Stimulated activated CD4-positive, alpha-beta T cell treated with anti-CD3 and anti-CD28 coated beads, TNF-alpha, amount 100 ng/mL, for 4 hours (primary cell): ENCODE measurements around the gene FKBP14.

Source experiments
- DNase-seq, 3 experiments: peaks; one replicate each; pipeline ENCODE4 v3.0.0-alpha.2; 2020; ENCODE audit warnings: low read depth in 3 of 3

FKBP14 gene

DNA sequence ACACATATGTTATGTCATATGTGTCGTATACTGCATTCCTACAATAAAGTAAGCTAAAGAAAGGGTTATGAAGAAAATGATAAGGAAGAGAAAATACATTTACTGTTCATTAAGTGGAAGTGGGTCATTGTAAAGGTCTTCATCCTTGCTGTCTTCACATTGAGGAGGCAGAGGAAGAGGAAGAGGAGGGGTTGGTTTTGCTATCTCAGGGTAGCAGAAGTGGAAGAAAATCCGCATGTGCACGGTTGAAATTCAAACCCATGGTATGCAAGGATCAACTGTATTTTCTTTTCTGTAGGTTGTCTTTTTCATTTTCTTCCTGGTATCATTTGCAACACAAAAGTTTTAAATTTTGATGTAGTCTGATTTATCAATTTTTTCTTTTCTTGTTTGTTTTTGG, 8.0 kb upstream of the FKBP14 start:
- DNase-seq = no peak

DNA sequence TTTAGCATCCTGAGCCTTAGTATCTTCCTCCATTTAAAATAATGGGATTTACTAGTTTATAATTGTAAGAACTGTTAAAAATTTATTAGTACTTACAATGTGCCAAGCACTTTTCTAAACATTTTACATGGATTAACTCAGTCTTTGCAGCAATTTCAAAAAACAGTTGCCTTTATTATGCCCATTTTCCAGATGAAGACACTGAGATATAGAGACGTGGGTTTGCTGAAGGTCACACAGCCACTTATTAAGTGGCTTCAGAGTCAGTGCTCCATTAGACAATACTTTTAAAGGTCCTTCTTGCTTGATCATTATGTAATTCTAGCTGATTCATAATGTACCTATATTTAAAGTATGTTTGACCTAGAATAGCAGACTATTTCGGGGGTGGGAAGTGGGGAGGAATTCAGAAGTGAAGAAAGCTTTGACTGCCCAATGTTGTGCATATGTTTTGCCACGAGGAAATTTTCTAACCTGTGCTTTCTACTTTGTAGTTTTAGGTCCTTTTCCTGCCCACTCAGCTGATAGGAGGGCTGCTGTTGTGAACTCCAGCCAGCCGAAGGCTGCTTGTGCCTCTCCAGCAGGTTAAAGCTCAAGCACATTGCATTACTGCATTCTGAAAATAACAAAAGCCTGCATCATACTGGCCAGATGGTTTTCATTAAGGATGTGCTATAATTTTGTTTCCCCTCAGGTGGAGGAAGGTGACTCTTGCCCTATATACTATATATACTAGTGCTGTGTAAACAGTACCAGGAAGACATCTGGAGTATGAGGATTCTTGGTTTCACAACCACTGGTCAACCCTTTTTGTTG, 6.0 kb upstream of the FKBP14 start:
- no peak for DNase-seq

DNA sequence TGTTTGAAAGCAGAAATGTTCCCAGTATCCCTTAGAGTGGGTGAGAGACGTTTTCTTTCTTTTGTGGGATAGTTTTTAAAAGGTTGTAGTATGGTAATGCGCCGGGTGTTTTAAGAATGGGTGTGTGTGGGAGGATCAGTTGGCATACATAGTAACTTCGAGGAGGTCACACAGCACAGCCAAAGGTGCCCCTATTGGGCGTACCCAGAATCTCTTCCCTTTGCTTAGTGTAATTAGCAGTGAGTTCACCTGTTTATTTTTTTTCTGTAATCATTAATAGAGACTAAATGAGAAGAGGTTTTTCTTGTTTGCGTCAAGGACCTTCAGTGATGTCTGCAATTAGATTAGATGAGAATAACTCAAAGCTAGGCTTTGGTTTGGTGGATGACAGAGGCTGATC, 3.2 kb upstream of the FKBP14 start:
- peak in 1 of 3 experiments; percentile 6 for DNase-seq

DNA sequence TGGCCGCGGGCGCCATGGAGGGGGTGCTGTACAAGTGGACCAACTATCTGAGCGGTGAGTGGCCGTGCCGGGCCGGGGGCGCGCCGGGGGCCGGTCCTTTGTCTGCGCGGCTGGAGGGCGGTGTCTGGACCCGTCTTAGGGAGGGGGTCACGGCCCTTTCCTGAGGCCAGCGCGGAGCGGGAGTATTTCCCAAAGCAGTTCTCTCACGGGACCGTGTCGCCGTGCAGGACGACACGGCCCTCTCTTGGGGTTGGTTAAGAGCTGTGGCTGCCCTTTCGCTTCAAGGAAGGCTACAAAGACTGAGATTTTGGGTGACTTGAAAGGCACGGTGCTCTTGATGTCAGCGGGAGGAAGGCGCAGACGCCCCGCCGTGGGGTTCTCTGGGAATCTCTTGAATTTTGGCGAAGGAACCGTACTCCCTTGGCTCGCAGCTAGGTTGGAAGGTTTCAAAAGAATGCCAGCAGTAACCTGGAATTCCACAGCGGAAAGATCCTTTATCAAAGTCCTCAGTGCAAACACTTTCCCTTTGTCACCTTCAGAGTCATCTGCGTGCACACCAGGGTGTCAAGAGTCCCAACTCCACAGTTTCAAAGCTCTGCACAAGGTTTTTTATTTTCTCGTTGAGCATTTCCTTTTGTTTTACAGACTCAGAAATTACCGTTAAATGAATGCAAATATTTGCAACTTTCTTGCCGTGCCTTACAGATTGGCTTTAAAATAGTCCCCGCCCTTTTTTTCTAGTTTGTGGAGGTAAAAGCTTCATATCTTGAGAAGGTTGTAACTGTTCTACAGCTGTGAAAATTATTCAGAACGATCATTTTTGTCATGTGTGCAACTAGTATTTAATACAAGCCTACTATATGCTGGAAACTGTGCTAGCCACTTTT, 2.5 kb upstream of the FKBP14 start:
- DNase-seq = peak in 1 of 3 experiments; percentile 16

GRCh38 chr7:30028216-30028748, 1.8 kb upstream of the FKBP14 start, which contains the start of gene PLEKHA8:
TSS of gene PLEKHA8 (plus strand) at chr7:30028412. CDS start at chr7:30028763, 351 bp downstream.
- peak; percentile 74 to 85 (median 83) for DNase-seq

DNA sequence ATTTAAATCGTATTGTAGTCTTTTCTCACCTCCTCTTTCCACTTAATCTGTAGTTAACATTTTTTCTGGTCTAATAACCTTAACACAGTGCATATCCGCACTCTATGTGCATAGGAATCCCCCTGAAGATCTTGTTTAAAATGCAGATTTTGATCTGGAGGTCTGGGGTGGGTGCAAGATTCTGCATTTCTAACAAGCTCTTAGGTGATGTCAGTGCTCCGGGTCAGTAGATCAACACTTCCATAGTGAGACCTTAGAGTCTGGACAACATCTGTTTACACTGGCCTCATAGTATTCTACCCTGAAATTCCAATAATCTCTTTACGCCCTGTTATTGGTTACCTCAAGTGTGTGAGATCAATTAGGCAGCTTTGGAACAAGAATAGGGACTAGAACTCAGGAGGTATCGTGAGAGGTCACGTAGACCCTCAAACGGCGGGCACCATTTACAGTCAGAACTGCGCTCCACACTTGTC, 1.3 kb upstream of the FKBP14 start:
- no peak for DNase-seq

GRCh38 chr7:30027065-30027456, 559 bp upstream of the FKBP14 start:
- DNase-seq = peak in 1 of 3 experiments; percentile 3

GRCh38 chr7:30023524-30023923, 3.0 kb downstream of the FKBP14 start:
- DNase-seq = no peak

DNA sequence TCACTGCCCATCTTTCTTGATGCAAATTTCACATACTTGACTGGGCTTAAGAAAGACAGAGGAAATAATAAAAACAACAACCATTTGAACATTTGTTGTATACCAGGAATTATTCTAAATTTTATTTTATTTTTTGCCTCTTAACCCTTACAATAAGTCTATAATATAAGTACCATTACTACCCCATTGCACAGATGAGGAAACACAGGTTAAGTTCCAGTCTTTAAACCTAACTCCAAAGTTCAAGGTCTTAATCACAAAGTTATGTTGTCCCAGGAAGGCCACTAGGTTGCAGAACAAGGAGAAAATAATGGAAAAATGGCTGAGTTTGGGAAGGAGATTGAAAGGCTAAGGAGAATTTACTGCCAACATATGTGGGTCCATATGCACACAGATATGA, 3.5 kb downstream of the FKBP14 start:
- no peak for DNase-seq

- DNase-seq = no peak
These were observed 6.0 kb downstream of the FKBP14 start for GRCh38 chr7:30020535-30020934.

DNA sequence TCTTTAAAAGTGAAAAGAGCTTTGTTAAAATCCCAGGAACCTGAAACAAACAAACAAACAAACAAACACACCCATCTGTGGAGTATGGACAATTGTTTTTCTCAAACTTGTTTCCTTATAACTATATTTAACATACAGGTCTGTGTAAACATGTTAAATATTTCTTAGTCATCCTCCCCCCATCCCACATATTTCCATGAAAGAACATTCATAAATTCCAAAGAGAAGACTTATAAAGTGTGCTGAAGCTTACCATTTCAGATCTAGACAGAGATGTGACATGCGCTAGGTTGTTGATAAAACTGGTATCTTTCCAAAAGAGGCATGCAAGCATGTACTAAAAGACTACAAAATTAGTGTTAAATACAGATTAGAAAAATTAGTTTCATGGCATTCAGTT, 6.5 kb downstream of the FKBP14 start:
- DNase-seq = no peak

DNA sequence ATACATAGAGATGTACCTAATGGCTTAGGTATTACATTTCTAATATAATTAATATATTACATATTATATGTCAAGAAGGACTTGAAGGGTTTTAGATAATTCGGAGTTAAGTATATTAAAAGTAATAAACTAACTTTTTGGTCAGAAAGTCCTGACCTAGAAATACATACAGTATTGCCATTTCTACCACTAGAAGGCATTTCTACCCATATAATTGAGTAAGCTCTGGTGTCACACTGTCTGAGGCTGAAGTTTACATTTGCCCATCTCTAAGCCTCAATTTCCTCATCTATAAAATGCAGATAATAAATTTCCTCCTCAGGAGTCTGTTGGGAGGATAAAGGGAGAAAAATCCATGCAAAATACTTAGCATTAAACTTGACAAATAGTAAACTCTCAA, 7.1 kb downstream of the FKBP14 start:
- no peak for DNase-seq

DNA sequence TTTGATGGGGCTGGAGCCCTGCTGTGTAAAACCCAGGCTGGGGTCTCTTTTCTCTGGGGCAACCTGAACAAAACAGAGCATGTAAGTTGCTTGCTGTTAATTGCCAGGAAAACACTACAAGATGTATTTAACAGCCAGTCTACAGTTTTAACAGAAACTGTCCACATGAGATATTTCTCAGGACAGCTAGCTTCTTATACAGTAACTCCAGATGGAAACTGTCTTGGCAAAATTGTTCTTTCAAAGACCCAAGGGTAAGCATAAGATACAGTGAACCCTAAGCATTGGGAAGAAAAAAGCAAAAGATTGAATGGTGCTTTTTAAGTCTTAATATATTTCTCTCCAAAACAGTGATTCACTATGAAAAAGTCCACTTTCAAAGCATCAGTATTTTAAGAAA, 8.1 kb downstream of the FKBP14 start:
- no peak for DNase-seq

DNA sequence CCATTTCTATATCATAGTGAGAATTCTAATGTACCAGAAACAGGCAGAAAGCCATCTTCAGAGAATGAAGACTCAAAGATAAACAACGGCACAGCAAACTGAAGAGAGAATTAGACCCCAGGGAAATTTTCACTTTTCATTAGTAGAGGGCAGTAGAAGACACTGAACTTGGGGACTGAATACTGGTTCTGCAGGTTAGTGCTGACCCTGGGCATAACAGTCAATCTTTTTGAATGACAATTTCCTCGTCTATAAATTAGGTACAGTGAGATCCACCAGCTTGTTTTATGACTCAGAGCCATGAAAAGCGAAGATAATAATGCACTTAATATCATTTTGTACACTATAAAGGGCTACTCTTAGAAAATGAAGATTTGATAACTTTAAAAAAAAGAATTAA, 13.7 kb downstream of the FKBP14 start:
- DNase-seq = no peak

- no peak for DNase-seq
These were observed 16.5 kb downstream of the FKBP14 start for GRCh38 chr7:30010021-30010420.

DNA sequence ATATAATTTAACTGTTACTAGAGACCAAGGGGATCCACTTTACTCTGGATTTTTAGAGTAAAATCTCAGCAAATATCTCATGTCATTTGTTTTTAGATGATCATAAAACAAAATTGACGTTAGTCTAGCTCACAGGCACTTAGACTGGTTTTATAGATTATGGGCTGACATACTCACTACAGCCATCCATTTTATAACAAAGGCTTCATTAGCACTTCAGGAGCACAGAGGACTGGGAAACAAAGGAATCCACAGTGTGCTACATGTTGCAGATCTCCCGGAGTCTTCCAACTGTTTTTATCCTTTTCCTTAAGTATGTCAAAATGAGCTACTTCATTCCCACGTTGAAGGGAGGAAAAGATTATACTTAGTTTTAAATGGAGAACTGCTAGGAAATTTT, 21.0 kb downstream of the FKBP14 start:
- DNase-seq = no peak

DNA sequence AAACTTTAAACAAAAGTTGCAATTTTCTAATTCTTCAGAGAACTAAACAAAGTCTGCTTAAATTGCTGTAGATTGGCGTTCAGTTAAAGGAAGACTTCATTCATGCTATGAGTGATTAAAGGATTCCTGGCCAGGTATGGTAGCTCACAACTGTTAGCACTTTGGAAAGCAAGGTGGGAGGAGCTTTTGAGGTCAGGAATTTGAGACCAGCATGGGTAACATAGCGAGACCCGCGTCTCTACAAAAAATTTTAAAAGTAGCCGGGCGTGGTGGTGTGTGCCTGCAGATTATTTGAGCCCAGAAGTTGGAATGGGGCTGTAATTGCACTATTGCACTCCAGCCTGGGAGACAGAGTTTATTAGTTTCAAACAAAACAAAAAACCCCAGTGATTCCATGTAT, 23.4 kb downstream of the FKBP14 start:
- DNase-seq = no peak

GRCh38 chr7:30001998-30002397, 24.5 kb downstream of the FKBP14 start:
- no peak for DNase-seq

- DNase-seq = no peak
These were observed 28.0 kb downstream of the FKBP14 start for GRCh38 chr7:29998489-29998888.

DNA sequence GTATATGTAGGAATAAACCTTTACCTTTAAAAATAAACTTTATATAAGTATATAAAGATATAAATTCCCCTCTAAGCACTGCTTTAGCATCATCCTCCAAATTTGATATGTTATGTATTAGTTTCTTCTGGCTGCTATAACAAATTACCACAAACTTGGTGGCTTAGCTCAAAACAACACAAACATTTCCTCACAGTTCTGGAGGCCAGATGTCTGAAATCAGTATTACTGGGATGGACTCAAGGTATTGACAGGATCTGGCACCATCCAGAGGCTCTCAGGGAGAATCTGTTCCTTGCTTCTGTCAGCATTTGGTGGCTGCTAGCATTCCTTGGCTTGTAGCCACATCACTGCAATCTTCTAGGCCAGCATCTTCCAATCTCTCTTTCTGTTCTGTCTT, 30.2 kb downstream of the FKBP14 start:
- no peak for DNase-seq

DNA sequence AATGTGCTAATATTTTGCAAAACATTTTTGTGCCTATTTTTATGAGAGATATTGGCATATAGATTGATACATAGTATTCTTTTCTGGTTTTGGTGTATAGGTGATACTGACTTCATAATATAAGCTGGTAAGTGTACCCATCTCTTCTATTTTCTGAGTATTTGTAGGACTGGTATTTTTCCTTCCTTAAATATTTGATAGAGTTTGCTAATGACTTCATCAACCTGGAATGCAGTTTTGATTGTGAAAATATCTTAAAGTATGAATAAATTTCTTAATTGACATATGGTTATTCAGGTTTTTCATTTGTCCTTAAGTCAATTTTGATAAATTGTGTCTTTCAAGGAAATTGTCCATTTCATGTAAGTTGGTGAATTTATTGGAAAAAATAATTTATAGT, 30.9 kb downstream of the FKBP14 start:
- DNase-seq = no peak

DNA sequence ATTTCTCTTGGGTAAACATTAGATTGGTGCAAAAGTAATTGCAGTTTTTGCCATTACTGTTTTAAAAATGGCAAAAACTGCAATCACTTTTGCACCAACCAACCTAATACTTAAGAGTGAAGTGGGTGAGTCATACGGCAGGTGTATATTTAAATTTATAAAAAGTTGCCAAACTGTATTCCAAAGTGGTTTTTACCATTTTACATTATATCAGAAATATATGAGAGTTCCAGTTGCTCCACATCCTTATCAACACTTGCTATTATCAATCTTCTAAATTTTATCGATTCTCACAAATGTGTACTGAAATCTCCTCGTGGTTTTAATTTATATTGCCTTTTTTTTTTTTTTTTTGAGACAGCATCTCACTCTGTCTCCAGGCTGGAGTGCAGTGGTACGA, 33.4 kb downstream of the FKBP14 start:
- no peak for DNase-seq
